ENCODE measurements around the gene RGPD8. TPM values are rescaled to one million over a fixed set of nuclear protein-coding genes. Genes with fewer than 3 reads are reported as not detected.

The RGPD8 gene
- total and polyA plus RNA-seq, 2 of the 13 experiments (the other 11 are each of a cell fraction or from before 2014, with no cell fraction given) = 2.3 to 12.8 TPM

DNA sequence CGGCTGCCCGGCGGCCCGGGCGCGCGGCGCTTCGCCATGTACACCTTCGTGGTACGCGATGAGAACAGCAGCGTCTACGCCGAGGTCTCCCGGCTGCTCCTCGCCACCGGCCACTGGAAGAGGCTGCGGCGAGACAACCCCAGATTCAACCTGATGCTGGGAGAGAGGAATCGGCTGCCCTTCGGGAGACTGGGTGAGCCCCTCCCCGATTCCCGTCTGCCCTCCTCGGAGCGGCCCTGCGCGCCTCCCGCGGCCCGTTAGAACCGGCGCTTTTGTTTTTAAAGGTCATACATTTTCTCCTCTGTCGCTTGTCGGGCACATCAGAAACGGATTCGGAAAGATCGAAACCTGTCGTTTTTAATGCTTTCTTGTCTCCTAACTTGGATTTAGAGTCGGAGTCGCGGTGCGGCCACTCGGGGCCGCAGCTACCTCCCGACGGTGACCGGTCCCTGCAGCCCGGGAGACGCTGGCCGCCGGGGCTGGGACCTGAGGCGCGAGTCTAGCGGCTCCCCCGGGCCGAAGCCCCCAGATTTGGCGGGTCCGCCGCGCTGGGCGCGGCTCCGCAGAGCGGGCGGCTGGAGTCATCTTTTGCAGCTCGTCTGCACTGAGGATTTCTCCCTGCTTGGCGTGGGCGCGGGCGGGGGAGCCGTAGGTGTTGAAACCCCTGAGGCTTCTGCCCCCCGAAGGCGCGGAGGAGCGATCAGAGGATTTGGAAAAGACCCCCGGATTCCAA is 49.0 kb upstream of the RGPD8 start (continued):
- TF ChIP-seq BRCA1 (CRISPR knock-in tag; IDR thresholded peaks at IDR 0.05) (no peak), YY1 (IDR thresholded peaks at IDR 0.05; ENCODE audit: insufficient read depth, insufficient replicate concordance, low read depth, low read length) (no peak), ZNF552 (CRISPR knock-in tag; IDR thresholded peaks at IDR 0.05; ENCODE audit: borderline replicate concordance) (no peak), LCORL (IDR thresholded peaks at IDR 0.05) (no peak), LCORL (CRISPR knock-in tag; IDR thresholded peaks at IDR 0.05) (no peak), ZNF772 (CRISPR knock-in tag; IDR thresholded peaks at IDR 0.05) (no peak), EHMT2 (IDR thresholded peaks at IDR 0.05; ENCODE audit: borderline replicate concordance, low read depth, low read length) (no peak), ZNF652 (CRISPR knock-in tag; IDR thresholded peaks at IDR 0.05; ENCODE audit: borderline replicate concordance, low read depth) (no peak), ZNF232 (CRISPR knock-in tag; IDR thresholded peaks at IDR 0.05; ENCODE audit: borderline replicate concordance) (0 out of 2 replicates have a peak, but pooled peaks have one; percentile 15), ZNF160 (CRISPR knock-in tag; IDR thresholded peaks at IDR 0.05) (no peak; the same call in 1 of the 2 replicates), SALL2 (CRISPR knock-in tag; IDR thresholded peaks at IDR 0.05) (0 out of 2 replicates have a peak, but pooled peaks have one; percentile 56)
- TF ChIP-seq, protein P1, sequence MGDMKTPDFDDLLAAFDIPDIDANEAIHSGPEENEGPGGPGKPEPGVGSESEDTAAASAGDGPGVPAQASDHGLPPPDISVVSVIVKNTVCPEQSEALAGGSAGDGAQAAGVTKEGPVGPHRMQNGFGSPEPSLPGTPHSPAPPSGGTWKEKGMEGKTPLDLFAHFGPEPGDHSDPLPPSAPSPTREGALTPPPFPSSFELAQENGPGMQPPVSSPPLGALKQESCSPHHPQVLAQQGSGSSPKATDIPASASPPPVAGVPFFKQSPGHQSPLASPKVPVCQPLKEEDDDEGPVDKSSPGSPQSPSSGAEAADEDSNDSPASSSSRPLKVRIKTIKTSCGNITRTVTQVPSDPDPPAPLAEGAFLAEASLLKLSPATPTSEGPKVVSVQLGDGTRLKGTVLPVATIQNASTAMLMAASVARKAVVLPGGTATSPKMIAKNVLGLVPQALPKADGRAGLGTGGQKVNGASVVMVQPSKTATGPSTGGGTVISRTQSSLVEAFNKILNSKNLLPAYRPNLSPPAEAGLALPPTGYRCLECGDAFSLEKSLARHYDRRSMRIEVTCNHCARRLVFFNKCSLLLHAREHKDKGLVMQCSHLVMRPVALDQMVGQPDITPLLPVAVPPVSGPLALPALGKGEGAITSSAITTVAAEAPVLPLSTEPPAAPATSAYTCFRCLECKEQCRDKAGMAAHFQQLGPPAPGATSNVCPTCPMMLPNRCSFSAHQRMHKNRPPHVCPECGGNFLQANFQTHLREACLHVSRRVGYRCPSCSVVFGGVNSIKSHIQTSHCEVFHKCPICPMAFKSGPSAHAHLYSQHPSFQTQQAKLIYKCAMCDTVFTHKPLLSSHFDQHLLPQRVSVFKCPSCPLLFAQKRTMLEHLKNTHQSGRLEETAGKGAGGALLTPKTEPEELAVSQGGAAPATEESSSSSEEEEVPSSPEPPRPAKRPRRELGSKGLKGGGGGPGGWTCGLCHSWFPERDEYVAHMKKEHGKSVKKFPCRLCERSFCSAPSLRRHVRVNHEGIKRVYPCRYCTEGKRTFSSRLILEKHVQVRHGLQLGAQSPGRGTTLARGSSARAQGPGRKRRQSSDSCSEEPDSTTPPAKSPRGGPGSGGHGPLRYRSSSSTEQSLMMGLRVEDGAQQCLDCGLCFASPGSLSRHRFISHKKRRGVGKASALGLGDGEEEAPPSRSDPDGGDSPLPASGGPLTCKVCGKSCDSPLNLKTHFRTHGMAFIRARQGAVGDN (CRISPR knock-in tag; IDR thresholded peaks at IDR 0.05) = peak; percentile 78
- TF ChIP-seq, protein P2, sequence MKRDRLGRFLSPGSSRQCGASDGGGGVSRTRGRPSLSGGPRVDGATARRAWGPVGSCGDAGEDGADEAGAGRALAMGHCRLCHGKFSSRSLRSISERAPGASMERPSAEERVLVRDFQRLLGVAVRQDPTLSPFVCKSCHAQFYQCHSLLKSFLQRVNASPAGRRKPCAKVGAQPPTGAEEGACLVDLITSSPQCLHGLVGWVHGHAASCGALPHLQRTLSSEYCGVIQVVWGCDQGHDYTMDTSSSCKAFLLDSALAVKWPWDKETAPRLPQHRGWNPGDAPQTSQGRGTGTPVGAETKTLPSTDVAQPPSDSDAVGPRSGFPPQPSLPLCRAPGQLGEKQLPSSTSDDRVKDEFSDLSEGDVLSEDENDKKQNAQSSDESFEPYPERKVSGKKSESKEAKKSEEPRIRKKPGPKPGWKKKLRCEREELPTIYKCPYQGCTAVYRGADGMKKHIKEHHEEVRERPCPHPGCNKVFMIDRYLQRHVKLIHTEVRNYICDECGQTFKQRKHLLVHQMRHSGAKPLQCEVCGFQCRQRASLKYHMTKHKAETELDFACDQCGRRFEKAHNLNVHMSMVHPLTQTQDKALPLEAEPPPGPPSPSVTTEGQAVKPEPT (CRISPR knock-in tag; IDR thresholded peaks at IDR 0.05; ENCODE audit: low read depth) = no peak
- TF ChIP-seq, protein P3, sequence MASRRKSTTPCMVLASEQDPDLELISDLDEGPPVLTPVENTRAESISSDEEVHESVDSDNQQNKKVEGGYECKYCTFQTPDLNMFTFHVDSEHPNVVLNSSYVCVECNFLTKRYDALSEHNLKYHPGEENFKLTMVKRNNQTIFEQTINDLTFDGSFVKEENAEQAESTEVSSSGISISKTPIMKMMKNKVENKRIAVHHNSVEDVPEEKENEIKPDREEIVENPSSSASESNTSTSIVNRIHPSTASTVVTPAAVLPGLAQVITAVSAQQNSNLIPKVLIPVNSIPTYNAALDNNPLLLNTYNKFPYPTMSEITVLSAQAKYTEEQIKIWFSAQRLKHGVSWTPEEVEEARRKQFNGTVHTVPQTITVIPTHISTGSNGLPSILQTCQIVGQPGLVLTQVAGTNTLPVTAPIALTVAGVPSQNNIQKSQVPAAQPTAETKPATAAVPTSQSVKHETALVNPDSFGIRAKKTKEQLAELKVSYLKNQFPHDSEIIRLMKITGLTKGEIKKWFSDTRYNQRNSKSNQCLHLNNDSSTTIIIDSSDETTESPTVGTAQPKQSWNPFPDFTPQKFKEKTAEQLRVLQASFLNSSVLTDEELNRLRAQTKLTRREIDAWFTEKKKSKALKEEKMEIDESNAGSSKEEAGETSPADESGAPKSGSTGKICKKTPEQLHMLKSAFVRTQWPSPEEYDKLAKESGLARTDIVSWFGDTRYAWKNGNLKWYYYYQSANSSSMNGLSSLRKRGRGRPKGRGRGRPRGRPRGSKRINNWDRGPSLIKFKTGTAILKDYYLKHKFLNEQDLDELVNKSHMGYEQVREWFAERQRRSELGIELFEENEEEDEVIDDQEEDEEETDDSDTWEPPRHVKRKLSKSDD (CRISPR knock-in tag; IDR thresholded peaks at IDR 0.05; ENCODE audit: low read depth) = no peak
- TF ChIP-seq, protein P4, sequence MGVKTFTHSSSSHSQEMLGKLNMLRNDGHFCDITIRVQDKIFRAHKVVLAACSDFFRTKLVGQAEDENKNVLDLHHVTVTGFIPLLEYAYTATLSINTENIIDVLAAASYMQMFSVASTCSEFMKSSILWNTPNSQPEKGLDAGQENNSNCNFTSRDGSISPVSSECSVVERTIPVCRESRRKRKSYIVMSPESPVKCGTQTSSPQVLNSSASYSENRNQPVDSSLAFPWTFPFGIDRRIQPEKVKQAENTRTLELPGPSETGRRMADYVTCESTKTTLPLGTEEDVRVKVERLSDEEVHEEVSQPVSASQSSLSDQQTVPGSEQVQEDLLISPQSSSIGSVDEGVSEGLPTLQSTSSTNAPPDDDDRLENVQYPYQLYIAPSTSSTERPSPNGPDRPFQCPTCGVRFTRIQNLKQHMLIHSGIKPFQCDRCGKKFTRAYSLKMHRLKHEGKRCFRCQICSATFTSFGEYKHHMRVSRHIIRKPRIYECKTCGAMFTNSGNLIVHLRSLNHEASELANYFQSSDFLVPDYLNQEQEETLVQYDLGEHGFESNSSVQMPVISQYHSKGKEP (CRISPR knock-in tag; IDR thresholded peaks at IDR 0.05) = no peak
- TF ChIP-seq, protein P5, sequence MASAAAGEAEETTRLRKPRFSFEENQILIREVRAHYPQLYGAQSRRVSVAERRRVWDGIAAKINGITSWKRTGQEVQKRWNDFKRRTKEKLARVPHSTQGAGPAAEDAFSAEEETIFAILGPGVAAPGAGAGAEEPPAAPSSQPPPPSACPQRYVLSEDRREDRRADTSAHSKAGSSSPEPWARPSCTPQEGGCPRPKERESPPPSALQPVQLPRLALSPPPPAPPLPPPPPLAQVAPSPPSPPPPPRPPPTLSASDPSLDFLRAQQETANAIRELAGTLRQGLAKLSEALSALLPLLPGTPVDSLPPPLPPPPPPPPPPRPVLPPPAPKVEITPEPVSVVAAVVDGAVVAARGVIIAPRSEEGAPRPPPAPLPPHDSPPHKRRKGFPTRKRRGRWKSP (CRISPR knock-in tag; IDR thresholded peaks at IDR 0.05) = peak; percentile 29; the same call in 1 of the 2 replicates

Measured in HepG2 (cell line).